Hepatocyte (in vitro differentiated cells): Measurements from ENCODE around the gene DCDC1. TPM values are rescaled to one million over a fixed set of nuclear protein-coding genes. Genes with fewer than 3 reads are reported as not detected.
"Not testable (repeated sequence)": the region's sequence is repeated elsewhere in the genome, so short reads cannot be mapped to it uniquely, and the experiment has no call there.

Experiments used
- DNase-seq: peaks from one replicate; pipeline ENCODE4 v3.0.0-alpha.2; 2016; ENCODE audit warnings: low spot score
- H2AFZ ChIP-seq: fragments of 200-600 bp; sonication (generic); 2 replicates; pipeline ENCODE4 v1.6.0; 2016; ENCODE audit warnings: antibody characterized with exemption, mild to moderate bottlenecking
- H3K27ac ChIP-seq: fragments of 200-600 bp; sonication (generic); 2 replicates; pipeline ENCODE4 v1.5.1; 2016; ENCODE audit warnings: mild to moderate bottlenecking
- H3K27me3 ChIP-seq: fragments of 200-600 bp; sonication (generic); 2 replicates; pipeline ENCODE4 v1.6.1; 2016
- H3K36me3 ChIP-seq: fragments of 200-600 bp; sonication (generic); replicated peaks from 2 replicates; pipeline ENCODE4 v1.5.1; 2016; ENCODE audit warnings: low read depth; ENCODE audit not compliant: insufficient read depth
- H3K4me1 ChIP-seq: fragments of 200-600 bp; sonication (generic); 2 replicates; pipeline ENCODE4 v1.5.1; 2016; ENCODE audit warnings: mild to moderate bottlenecking, moderate library complexity; ENCODE audit not compliant: insufficient read depth
- H3K4me2 ChIP-seq: fragments of 200-600 bp; sonication (generic); 2 replicates; pipeline ENCODE4 v1.6.0; 2016
- H3K4me3 ChIP-seq: fragments of 200-600 bp; sonication (generic); 2 replicates; pipeline ENCODE4 v1.5.1; 2016; ENCODE audit warnings: mild to moderate bottlenecking
- H3K79me2 ChIP-seq: fragments of 200-600 bp; sonication (generic); 2 replicates; pipeline ENCODE4 v1.6.0; 2017; ENCODE audit warnings: mild to moderate bottlenecking
- H3K9me2 ChIP-seq: fragments of 200-600 bp; sonication (generic); replicated peaks from 2 replicates; pipeline ENCODE4 v1.6.0; 2017; ENCODE audit warnings: mild to moderate bottlenecking; ENCODE audit not compliant: insufficient read depth
- H3K9me3 ChIP-seq: fragments of 200-600 bp; sonication (generic); 2 replicates; pipeline ENCODE4 v1.5.1; 2016; ENCODE audit warnings: low read depth, mild to moderate bottlenecking
- H4K20me1 ChIP-seq: fragments of 200-600 bp; sonication (generic); 2 replicates; pipeline ENCODE4 v1.6.0; 2016; ENCODE audit warnings: mild to moderate bottlenecking; ENCODE audit not compliant: insufficient read depth, poor library complexity, severe bottlenecking
- EZH2 ChIP-seq: fragments of 200-600 bp; sonication (generic); IDR thresholded peaks from 2 replicates; pipeline ENCODE4 v1.6.1; 2016; ENCODE audit warnings: antibody characterized with exemption, mild to moderate bottlenecking, borderline replicate concordance
- EZH2phosphoT487 ChIP-seq: fragments of 200-600 bp; sonication (generic); IDR thresholded peaks from one replicate; pipeline ENCODE4 v1.6.1; 2018; ENCODE audit warnings: antibody characterized with exemption, mild to moderate bottlenecking, low read depth, moderate library complexity; ENCODE audit not compliant: unreplicated experiment, severe bottlenecking
- WGBS: methylation state at CpG from one replicate; pipeline ENCODE4 v1.1.6; 2016; ENCODE audit warnings: low lambda C conversion rate; ENCODE audit errors: missing lambda C conversion rate; 5-methylcytosine and 5-hydroxymethylcytosine counted together
- polyA plus RNA-seq: library from polyadenylated mRNA; unstranded; fragments of >200 nt; fragmentation: Nextera tagmentation; extraction: Ambion mirVana; gene quantifications from 2 replicates; pipeline ENCODE4 v1.2.1, GENCODE V29; 2016
- total RNA-seq: library from RNA; depleted of rRNA; stranded (reverse); fragments of >200 nt; gene quantifications from 2 replicates; pipeline ENCODE4 v1.2.3, GENCODE V29; 2014
- TF ChIP-seq, protein P1 (sequence below): fragments of 200-600 bp; sonication (generic); IDR thresholded peaks from 2 replicates; pipeline ENCODE4 v1.5.1; 2016; ENCODE audit warnings: antibody characterized with exemption, mild to moderate bottlenecking; ENCODE audit not compliant: poor library complexity

Gene DCDC1
- total and polyA plus RNA-seq, 2 experiments from 2014 or later, result 0.63 to 1.9 TPM

DNA sequence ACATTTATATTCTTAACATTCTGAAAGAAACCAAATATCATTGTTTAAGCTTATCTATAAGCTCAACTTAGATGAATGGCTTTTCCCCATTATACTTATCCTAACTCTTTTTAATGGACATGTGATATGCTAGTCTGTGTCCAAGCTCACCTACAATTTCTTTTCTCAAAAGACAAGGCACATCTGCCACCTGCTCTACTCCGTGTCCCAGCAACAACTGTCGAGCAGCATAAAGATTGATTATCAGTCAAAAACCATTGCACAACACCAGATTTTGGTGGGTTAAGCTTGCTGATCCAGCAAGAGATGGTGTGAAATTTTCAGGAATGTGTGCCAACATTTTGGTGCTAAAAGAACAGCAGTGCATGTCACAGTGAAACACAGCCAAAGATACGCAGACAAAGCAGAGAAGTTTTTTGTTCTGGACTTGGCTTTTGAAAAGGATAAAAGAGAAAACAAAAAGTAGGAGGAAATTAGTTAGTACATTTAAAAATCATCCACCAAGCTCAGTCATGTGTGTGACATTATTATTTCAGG lies 65.8 kb downstream of the DCDC1 start:
- no peaks in the 10 kb centered on the region for H3K4me1 ChIP-seq
- H2AFZ ChIP-seq, result no peak overlapping the region
- H4K20me1 ChIP-seq, result no peaks in the 10 kb centered on the region
- no peak overlapping the region for H3K4me2 ChIP-seq
- no peaks in the 10 kb centered on the region for H3K9me2 ChIP-seq
- no peak overlapping the region for H3K4me3 ChIP-seq
- H3K27me3 ChIP-seq, result no peaks in the 10 kb centered on the region
- H3K9me3 ChIP-seq, result no peaks in the 10 kb centered on the region
- no peak overlapping the region for H3K27ac ChIP-seq
- no peaks in the 10 kb centered on the region for H3K79me2 ChIP-seq
- WGBS, result 91% methylated on average over 3 of the region's 3 CpGs
- DNase-seq, result no peak
- TF ChIP-seq, protein P1, sequence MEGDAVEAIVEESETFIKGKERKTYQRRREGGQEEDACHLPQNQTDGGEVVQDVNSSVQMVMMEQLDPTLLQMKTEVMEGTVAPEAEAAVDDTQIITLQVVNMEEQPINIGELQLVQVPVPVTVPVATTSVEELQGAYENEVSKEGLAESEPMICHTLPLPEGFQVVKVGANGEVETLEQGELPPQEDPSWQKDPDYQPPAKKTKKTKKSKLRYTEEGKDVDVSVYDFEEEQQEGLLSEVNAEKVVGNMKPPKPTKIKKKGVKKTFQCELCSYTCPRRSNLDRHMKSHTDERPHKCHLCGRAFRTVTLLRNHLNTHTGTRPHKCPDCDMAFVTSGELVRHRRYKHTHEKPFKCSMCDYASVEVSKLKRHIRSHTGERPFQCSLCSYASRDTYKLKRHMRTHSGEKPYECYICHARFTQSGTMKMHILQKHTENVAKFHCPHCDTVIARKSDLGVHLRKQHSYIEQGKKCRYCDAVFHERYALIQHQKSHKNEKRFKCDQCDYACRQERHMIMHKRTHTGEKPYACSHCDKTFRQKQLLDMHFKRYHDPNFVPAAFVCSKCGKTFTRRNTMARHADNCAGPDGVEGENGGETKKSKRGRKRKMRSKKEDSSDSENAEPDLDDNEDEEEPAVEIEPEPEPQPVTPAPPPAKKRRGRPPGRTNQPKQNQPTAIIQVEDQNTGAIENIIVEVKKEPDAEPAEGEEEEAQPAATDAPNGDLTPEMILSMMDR, result no peak
- no peak for TF ChIP-seq EZH2phosphoT487
- TF ChIP-seq EZH2, result no peak
- no peaks in the 10 kb centered on the region for H3K36me3 ChIP-seq

DNA sequence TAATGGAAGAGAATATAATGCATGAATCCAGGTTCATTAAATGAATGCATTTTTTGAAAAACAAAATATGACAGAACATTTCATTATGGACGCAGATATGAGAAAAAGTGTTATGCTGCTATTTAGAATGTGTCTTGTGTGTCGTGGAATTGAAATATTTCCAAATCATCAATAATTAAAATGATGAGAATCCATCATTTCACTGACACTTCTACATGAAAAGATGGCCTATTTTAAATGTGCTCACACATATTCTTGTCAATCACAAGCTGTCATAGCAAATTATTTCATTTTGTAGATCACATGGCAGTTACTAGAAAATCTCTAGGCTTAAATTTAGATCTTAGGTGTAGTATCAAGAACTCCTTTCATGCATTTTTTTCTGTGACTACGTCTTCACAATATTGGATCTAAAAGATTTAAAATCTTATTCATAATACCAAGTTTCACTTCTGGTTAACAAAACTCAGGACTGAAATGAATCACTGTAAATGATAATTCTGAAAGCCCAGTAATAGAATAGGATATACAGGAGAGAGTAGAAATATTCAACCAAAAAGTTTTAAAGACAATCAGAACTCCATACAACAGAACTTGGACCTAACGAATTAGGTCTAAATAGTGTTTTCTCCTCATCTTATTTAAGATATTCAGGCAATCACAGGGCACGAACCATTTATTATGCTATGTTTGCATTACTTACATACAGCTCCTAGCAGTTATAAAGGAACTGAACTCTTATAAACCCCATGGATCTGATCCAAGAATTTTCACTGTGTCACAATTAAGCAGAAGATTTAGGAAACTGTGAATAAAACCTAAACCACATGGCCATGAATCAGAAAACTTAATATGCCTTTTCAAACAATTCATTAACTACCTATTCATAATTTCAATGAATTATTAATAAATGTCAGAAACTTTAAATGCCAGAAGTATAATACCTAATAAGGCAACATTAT lies 67.7 kb downstream of the DCDC1 start:
- WGBS, result 81% methylated on average over 5 of the region's 5 CpGs
- Histone ChIP-seq H3K4me3 (no peak overlapping the region), H3K36me3 (no peaks in the 10 kb centered on the region), H3K27ac (no peak overlapping the region), H3K9me2 (no peaks in the 10 kb centered on the region), H3K79me2 (no peaks in the 10 kb centered on the region), H2AFZ (no peak overlapping the region), H3K4me2 (no peak overlapping the region), H3K9me3 (no peaks in the 10 kb centered on the region), H3K27me3 (no peaks in the 10 kb centered on the region), H4K20me1 (no peaks in the 10 kb centered on the region), H3K4me1 (no peaks in the 10 kb centered on the region)
- no peak for TF ChIP-seq EZH2
- no peak for TF ChIP-seq EZH2phosphoT487
- TF ChIP-seq, protein P1, result no peak
- no peak for DNase-seq

DNA sequence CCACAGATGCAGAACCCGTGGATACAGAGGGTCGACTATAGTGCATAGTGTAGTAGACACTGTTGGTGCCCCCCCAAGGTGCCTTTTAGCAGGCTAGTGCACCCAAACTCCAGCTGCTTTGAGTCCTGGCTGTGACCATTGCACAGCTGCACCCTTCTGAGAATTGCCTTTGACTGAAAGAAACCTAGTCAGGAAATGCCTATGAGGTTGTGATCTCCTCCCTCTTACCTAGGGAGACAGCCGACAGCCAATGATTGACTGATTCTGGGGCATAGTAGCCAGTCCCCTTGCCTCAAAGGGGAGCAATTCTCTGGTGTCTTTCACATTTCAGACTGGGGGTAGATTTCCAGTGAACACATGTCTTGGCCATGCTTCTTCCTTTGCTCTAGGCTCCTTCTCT lies 74.2 kb downstream of the DCDC1 start:
- no peak for DNase-seq
- Histone ChIP-seq H3K4me2 (no peak overlapping the region), H3K36me3 (no peaks in the 10 kb centered on the region), H3K4me1 (no peaks in the 10 kb centered on the region), H3K4me3 (no peak overlapping the region), H3K27ac (no peak overlapping the region), H4K20me1 (no peaks in the 10 kb centered on the region), H3K9me3 (no peaks in the 10 kb centered on the region), H3K9me2 (no peaks in the 10 kb centered on the region), H3K27me3 (no peaks in the 10 kb centered on the region), H3K79me2 (no peaks in the 10 kb centered on the region), H2AFZ (no peak overlapping the region)
- TF ChIP-seq EZH2, result no peak
- TF ChIP-seq EZH2phosphoT487, result no peak
- TF ChIP-seq, protein P1, result no peak
- 86% methylated on average over 3 of the region's 3 CpGs for WGBS

DNA sequence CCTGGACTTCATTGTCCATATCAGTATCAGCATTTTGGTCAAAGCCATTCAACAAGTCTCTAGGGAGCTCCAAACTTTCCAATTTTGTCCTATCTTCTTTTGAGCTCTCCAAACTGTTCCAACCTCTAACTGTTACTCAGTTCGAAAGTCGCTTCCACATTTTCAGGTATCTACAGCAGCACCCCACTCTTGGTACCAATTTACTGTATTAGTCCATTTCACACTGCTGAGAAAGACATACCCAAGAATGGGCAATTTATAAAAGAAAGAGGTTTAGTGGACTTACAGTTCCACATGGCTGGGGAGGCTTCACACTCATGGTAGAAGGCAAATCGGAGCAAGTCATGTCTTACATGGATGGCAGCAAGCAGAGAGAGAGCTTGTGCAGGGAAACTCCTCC lies 96.0 kb downstream of the DCDC1 start:
- not testable (repeated sequence) for H3K27me3 ChIP-seq, H3K79me2 ChIP-seq, H3K9me3 ChIP-seq, H3K4me3 ChIP-seq, DNase-seq, H3K4me2 ChIP-seq, H3K36me3 ChIP-seq, H2AFZ ChIP-seq, H3K4me1 ChIP-seq, H4K20me1 ChIP-seq, H3K9me2 ChIP-seq, H3K27ac ChIP-seq
- WGBS, result 95% methylated on average over 3 of the region's 3 CpGs
